ENCODE measurements around the gene FLT1. TPM values are rescaled to one million over a fixed set of nuclear protein-coding genes. Genes with fewer than 3 reads are reported as not detected.

The FLT1 gene
- polyA plus RNA-seq (0.01 to 0.21 TPM (median 0.02 TPM) in 3 replicates), polyA minus RNA-seq (not detected in 3 replicates)
- 0.05 TPM for polyA plus RNA-seq (2011; ENCODE audit: low read depth)
- polyA plus RNA-seq (2011; cell fraction: cytosol; rRNA removed), result 0.02 TPM in 1 of 2 replicates, not detected in the other
- polyA plus RNA-seq (2011; cell fraction: nucleus; rRNA removed), result 0.16 and 0.19 TPM in 2 replicates
- polyA plus RNA-seq (2012; ENCODE audit: low replicate concordance), result 0.24 TPM in 1 of 2 replicates, not detected in the other
- polyA minus RNA-seq (2011; cell fraction: cytosol; rRNA and poly(A)+ RNA removed), result not detected
- polyA minus RNA-seq (2011; cell fraction: nucleus; rRNA and poly(A)+ RNA removed), result 0.11 and 0.23 TPM in 2 replicates

- Histone ChIP-seq H3K9me1 (ENCODE audit: control insufficient read depth, extremely low read depth, insufficient read depth, low read length) (no peaks in the 10 kb centered on the region), H3K27me3 (ENCODE audit: control insufficient read depth, extremely low read depth, insufficient read depth, low read length) (peaks cover 65% of the 10 kb centered on the region), H3K9me3 (ENCODE audit: control insufficient read depth, low read depth, low read length) (no peaks in the 10 kb centered on the region), H2AFZ (ENCODE audit: control insufficient read depth, low read length) (peak within 1 kb of the TSS; percentile 22), H3K9ac (ENCODE audit: control insufficient read depth, extremely low read depth, insufficient read depth, low read length) (no peak within 1 kb of the TSS), H3K4me2 (ENCODE audit: control insufficient read depth, extremely low read depth, insufficient read depth, low read depth, low read length) (peak within 1 kb of the TSS; percentile 37), H3K79me2 (ENCODE audit: control insufficient read depth, insufficient read depth, low read length) (no peaks in the 10 kb centered on the region), H3K4me3 (ENCODE audit: control insufficient read depth in 2 of 3, extremely low read depth in 1 of 3, insufficient read depth in 2 of 3, low read depth in 1 of 3, low read length in 3 of 3) (peak within 1 kb of the TSS in 2 of 3 experiments; percentile 18 to 38), H3K36me3 (ENCODE audit: control insufficient read depth in 2 of 2, extremely low read depth in 1 of 2, insufficient read depth in 2 of 2, low read length in 2 of 2) (no peaks in the 10 kb centered on the region), H4K20me1 (ENCODE audit: control insufficient read depth, extremely low read depth, insufficient read depth, low read length) (no peaks in the 10 kb centered on the region), H3K27ac (ENCODE audit: control insufficient read depth, insufficient read depth, low read length) (no peak within 1 kb of the TSS), H3K4me1 (ENCODE audit: control insufficient read depth, extremely low read depth, insufficient read depth, low read length) (peaks cover 3% of the 10 kb centered on the region)
- no peak for FAIRE-seq
- dilution Hi-C loops (cut with MboI; ENCODE audit: extremely low pct_ligation_motif_present, low sequenced_read_pairs), result no loop called here
- DNase-seq (ENCODE audit: low read depth, low spot score), result no peak
- TF ChIP-seq CTCF (optimal IDR thresholded peaks at IDR 0.05 in 1 of 3, IDR thresholded peaks at IDR 0.05 in 1 of 3, conservative IDR thresholded peaks at IDR 0.05 in 1 of 3; ENCODE audit: extremely low read depth in 1 of 3, insufficient read depth in 2 of 3, low read length in 3 of 3) (no peak), EZH2 (IDR thresholded peaks at IDR 0.05; ENCODE audit: low read length) (no peak)
Measured at GRCh38 chr13:28494778-28495537, at the start of gene FLT1. Gene FLT1, minus strand, starts transcription at chr13:28495128. Its CDS starts 285 bp downstream, at chr13:28494843.

GRCh38 chr13:28544026-28544425 is 49.1 kb upstream of the FLT1 start:
- no peak overlapping the region for H2AFZ ChIP-seq (ENCODE audit: control insufficient read depth, low read length)
- no peak overlapping the region for H3K4me2 ChIP-seq (ENCODE audit: control insufficient read depth, extremely low read depth, insufficient read depth, low read depth, low read length)
- no peaks in the 10 kb centered on the region for H3K27me3 ChIP-seq (ENCODE audit: control insufficient read depth, extremely low read depth, insufficient read depth, low read length)
- H3K4me1 ChIP-seq (ENCODE audit: control insufficient read depth, extremely low read depth, insufficient read depth, low read length), result peaks cover 6% of the 10 kb centered on the region
- FAIRE-seq (no peak), DNase-seq (ENCODE audit: low read depth, low spot score) (no peak)
- H3K79me2 ChIP-seq (ENCODE audit: control insufficient read depth, insufficient read depth, low read length), result no peaks in the 10 kb centered on the region
- no peaks in the 10 kb centered on the region for H4K20me1 ChIP-seq (ENCODE audit: control insufficient read depth, extremely low read depth, insufficient read depth, low read length)
- no peak overlapping the region for H3K27ac ChIP-seq (ENCODE audit: control insufficient read depth, insufficient read depth, low read length)
- TF ChIP-seq CTCF (optimal IDR thresholded peaks at IDR 0.05 in 1 of 3, IDR thresholded peaks at IDR 0.05 in 1 of 3, conservative IDR thresholded peaks at IDR 0.05 in 1 of 3; ENCODE audit: extremely low read depth in 1 of 3, insufficient read depth in 2 of 3, low read length in 3 of 3), result no peak
- no peak for TF ChIP-seq EZH2 (IDR thresholded peaks at IDR 0.05; ENCODE audit: low read length)
- dilution Hi-C loops (cut with MboI; ENCODE audit: extremely low pct_ligation_motif_present, low sequenced_read_pairs), result no loop called here
- no peak overlapping the region for H3K9ac ChIP-seq (ENCODE audit: control insufficient read depth, extremely low read depth, insufficient read depth, low read length)
- H3K9me1 ChIP-seq (ENCODE audit: control insufficient read depth, extremely low read depth, insufficient read depth, low read length), result no peaks in the 10 kb centered on the region
- no peaks in the 10 kb centered on the region for H3K9me3 ChIP-seq (ENCODE audit: control insufficient read depth, low read depth, low read length)
- no peak overlapping the region for H3K4me3 ChIP-seq (ENCODE audit: control insufficient read depth in 2 of 3, extremely low read depth in 1 of 3, insufficient read depth in 2 of 3, low read depth in 1 of 3, low read length in 3 of 3)
- H3K36me3 ChIP-seq (ENCODE audit: control insufficient read depth in 2 of 2, extremely low read depth in 1 of 2, insufficient read depth in 2 of 2, low read length in 2 of 2), result no peaks in the 10 kb centered on the region
